ENCODE measurements around the gene NSA2.

- TF ChIP-seq, protein P1, sequence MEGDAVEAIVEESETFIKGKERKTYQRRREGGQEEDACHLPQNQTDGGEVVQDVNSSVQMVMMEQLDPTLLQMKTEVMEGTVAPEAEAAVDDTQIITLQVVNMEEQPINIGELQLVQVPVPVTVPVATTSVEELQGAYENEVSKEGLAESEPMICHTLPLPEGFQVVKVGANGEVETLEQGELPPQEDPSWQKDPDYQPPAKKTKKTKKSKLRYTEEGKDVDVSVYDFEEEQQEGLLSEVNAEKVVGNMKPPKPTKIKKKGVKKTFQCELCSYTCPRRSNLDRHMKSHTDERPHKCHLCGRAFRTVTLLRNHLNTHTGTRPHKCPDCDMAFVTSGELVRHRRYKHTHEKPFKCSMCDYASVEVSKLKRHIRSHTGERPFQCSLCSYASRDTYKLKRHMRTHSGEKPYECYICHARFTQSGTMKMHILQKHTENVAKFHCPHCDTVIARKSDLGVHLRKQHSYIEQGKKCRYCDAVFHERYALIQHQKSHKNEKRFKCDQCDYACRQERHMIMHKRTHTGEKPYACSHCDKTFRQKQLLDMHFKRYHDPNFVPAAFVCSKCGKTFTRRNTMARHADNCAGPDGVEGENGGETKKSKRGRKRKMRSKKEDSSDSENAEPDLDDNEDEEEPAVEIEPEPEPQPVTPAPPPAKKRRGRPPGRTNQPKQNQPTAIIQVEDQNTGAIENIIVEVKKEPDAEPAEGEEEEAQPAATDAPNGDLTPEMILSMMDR (conservative IDR thresholded peaks at IDR 0.05 in 1 of 2, IDR thresholded peaks at IDR 0.05 in 1 of 2; ENCODE audit: extremely low read depth in 1 of 2, insufficient read depth in 1 of 2, low read depth in 1 of 2, low read length in 2 of 2): peak in 1 of 2 donors; percentile 10
- TF ChIP-seq EZH2 (IDR thresholded peaks at IDR 0.05; ENCODE audit: borderline replicate concordance, low read length): no peak
Observed at GRCh38 chr5:74786851-74787250, 19.8 kb downstream of the NSA2 start.
